Pancreas (tissue), 10 donors: ENCODE data around the gene NKAIN1. TPM values are rescaled to one million over a fixed set of nuclear protein-coding genes. Genes with fewer than 3 reads are reported as not detected.
"Not testable (repeated sequence)": the region's sequence is repeated elsewhere in the genome, so short reads cannot be mapped to it uniquely, and the experiment has no call there.

Experiments
- ATAC-seq, 4 donors: fragments of 200-7000 bp; cut with Tn5 transposase; one replicate each; pipeline versions ENCODE4 v1.8.0 to v1.9.1; 2020; ENCODE audit warnings: mild to moderate bottlenecking in 4 of 4, moderate library complexity in 4 of 4
- DNase-seq, 6 donors: peaks; one replicate each; pipeline ENCODE4 v3.0.0-alpha.2; 2020
- FAIRE-seq: peaks from 2 replicates; lab custom pipeline; 2012; peaks lifted over from hg19 to GRCh38; lab: Jason Lieb, UNC
- H3K27ac ChIP-seq, 4 donors: fragments of 200-600 bp; sonication (generic); 1 replicate in 3 of 4; 2 replicates in 1 of 4; pipeline versions ENCODE4 v1.5.0 to v1.8.0; 2020
- H3K27me3 ChIP-seq, 4 donors: fragments of 200-600 bp; one replicate each; pipeline ENCODE4 v1.8.0; 2021
- H3K36me3 ChIP-seq, 3 donors: fragments of 200-600 bp; sonication (generic) in 1 of 3; one replicate each; pipeline versions ENCODE4 v1.5.0 to v1.8.0; 2020 to 2021
- H3K4me1 ChIP-seq, 3 donors: fragments of 200-600 bp; one replicate each; pipeline ENCODE4 v1.8.0; 2021
- H3K4me3 ChIP-seq, 4 donors: fragments of 200-600 bp; sonication (generic) in 2 of 4; one replicate each; pipeline versions ENCODE4 v1.5.0 to v1.8.0; 2020 to 2021
- H3K9me3 ChIP-seq, 4 donors: fragments of 200-600 bp; one replicate each; pipeline ENCODE4 v1.8.0; 2021
- CTCF ChIP-seq, 4 donors: fragments of 200-600 bp; sonication (generic) in 3 of 4; IDR thresholded peaks; one replicate each; pipeline versions ENCODE4 v1.5.0 to v1.8.0; 2021; ENCODE audit warnings: antibody characterized with exemption in 4 of 4
- WGBS, 2 donors: extraction: QIAGEN DNeasy Blood & Tissue Kit; methylation state at CpG; one replicate each; pipeline ENCODE4 v1.1.7; 2013; 5-methylcytosine and 5-hydroxymethylcytosine counted together
- intact Hi-C, 3 donors: fragments of 100-400 bp; cut with DNase I; formaldehyde crosslinking; loops; one replicate each; pipeline versions ENCODE4 v1.11.1 to v1.14.2; 2022
- polyA plus RNA-seq, 2 donors: library from polyadenylated mRNA; stranded (reverse); fragments of 200-250 nt; gene quantifications; one replicate each; pipeline ENCODE4 v1.2.3, GENCODE V29; 2013
- total RNA-seq, 6 donors: library from RNA; stranded (reverse); fragmentation: NEBNext Ultra II Directional in 4 of 6; extraction: Animal tissue kit (Norgen Biotek cat#: 25700) in 4 of 6; gene quantifications; one replicate each; pipeline versions ENCODE4 v1.2.1 to v1.2.4, GENCODE V29; 2021 to 2023
- donor health status: healthy with polysubstance abuse.
- donor health status: DM: no; HTN: no; CAD: no; lungs with moderate emphysema.
- donor health status: DM: no; HTN: no; CAD: no.
- donor health status: control.
- donor health status: control.
- donor health status: Bipolar disorder and iron deficiency.
- donor health status: DM: yes; HTN: yes; CAD: no.
- donor health status: DM: no; HTN: no; CAD: no.
- donor health status: DM: no; HTN: no; CAD: no.
- donor health status: DM: yes; HTN: yes; CAD: no.

NKAIN1 gene
- total RNA-seq (under 1 TPM in 4 of 6 donors, not detected in 2; 0.12 to 0.23 (median 0.15) TPM), polyA plus RNA-seq (under 1 TPM; 0.27 to 0.73 TPM)

GRCh38 chr1:31239653-31240241 lies at the start of gene NKAIN1:
Gene NKAIN1 (minus strand): TSS chr1:31239887. CDS start chr1:31239547, 340 bp downstream.
- FAIRE-seq (no peak), DNase-seq (peak in 3 of 6 donors; percentile 31 to 76 (median 57)), ATAC-seq (peak; percentile 30 to 67 (median 50))
- Histone ChIP-seq H3K27ac (no peak within 1 kb of the TSS), H3K27me3 (no peaks in the 10 kb centered on the region), H3K4me3 (peak within 1 kb of the TSS in 2 of 4 donors; percentile 23 to 39), H3K36me3 (no peaks in the 10 kb centered on the region), H3K4me1 (no peaks in the 10 kb centered on the region), H3K9me3 (no peaks in the 10 kb centered on the region)
- no peak for TF ChIP-seq CTCF (IDR thresholded peaks at IDR 0.05)
- intact Hi-C loops = no loop called here
- 1 to 3% methylated on average over 20 to 57 of the region's 57 CpGs for WGBS, 2 donors

GRCh38 chr1:31289021-31289420 lies 49.3 kb upstream of the NKAIN1 start:
- ATAC-seq (no peak), FAIRE-seq (no peak), DNase-seq (no peak)
- no peak overlapping the region for H3K4me3 ChIP-seq
- intact Hi-C loops = no loop called here
- peaks cover 0 to 54% (median 17%) of the 10 kb centered on the region in 3 donors for H3K36me3 ChIP-seq
- H3K27ac ChIP-seq = no peak overlapping the region
- no peaks in the 10 kb centered on the region for H3K27me3 ChIP-seq
- H3K4me1 ChIP-seq = no peaks in the 10 kb centered on the region
- 77 to 80% methylated on average over 4 of the region's 4 CpGs for WGBS, 2 donors
- no peaks in the 10 kb centered on the region for H3K9me3 ChIP-seq
- no peak for TF ChIP-seq CTCF (IDR thresholded peaks at IDR 0.05)

- H3K9me3 ChIP-seq, H3K4me1 ChIP-seq, H3K4me3 ChIP-seq, ATAC-seq, FAIRE-seq, H3K27me3 ChIP-seq, H3K27ac ChIP-seq, intact Hi-C loops: not testable (repeated sequence)
- 98 to 100% methylated on average over 4 of the region's 4 CpGs for WGBS, 2 donors
- peak in 1 of 6 donors; percentile 30 for DNase-seq
- H3K36me3 ChIP-seq = peaks cover 0 to 50% (median 17%) of the 10 kb centered on the region in 3 donors
These were observed 48.1 kb upstream of the NKAIN1 start for GRCh38 chr1:31287791-31288190.

GRCh38 chr1:31282426-31282825 lies 42.7 kb upstream of the NKAIN1 start:
- H3K9me3 ChIP-seq, intact Hi-C loops, H3K27me3 ChIP-seq, H3K4me3 ChIP-seq, FAIRE-seq, ATAC-seq, H3K27ac ChIP-seq, H3K4me1 ChIP-seq, DNase-seq: not testable (repeated sequence)
- 93 to 96% methylated on average over 9 of the region's 9 CpGs for WGBS, 2 donors
- peaks cover 0 to 30% (median 10%) of the 10 kb centered on the region in 3 donors for H3K36me3 ChIP-seq

GRCh38 chr1:31273619-31274018 lies 33.9 kb upstream of the NKAIN1 start:
- FAIRE-seq = no peak

More at GRCh38 chr1:31273619-31274018, 33.9 kb upstream of the NKAIN1 start:
- no peaks in the 10 kb centered on the region for H3K4me1 ChIP-seq
- TF ChIP-seq CTCF (IDR thresholded peaks at IDR 0.05) = no peak
- H3K9me3 ChIP-seq = no peaks in the 10 kb centered on the region
- peaks cover 0 to 26% (median 0%) of the 10 kb centered on the region in 3 donors for H3K36me3 ChIP-seq
- H3K27me3 ChIP-seq = no peaks in the 10 kb centered on the region
- H3K4me3 ChIP-seq = no peak overlapping the region
- intact Hi-C loops = no loop called here
- no peak for ATAC-seq
- WGBS, 2 donors = 86 to 87% methylated on average over 2 of the region's 2 CpGs
- no peak overlapping the region for H3K27ac ChIP-seq
- DNase-seq = no peak
